ENCODE measurements around the gene LRFN2. TPM values are rescaled to one million over a fixed set of nuclear protein-coding genes. Genes with fewer than 3 reads are reported as not detected.

The LRFN2 gene
- total RNA-seq, 1 donor from 2014 or later: not detected

- ATAC-seq: no peak
- intact Hi-C loops (cut with micrococcal nuclease): no loop called here
- no peak for DNase-seq
Observed at GRCh38 chr6:40394381-40394780, 192.8 kb downstream of the LRFN2 start.

GRCh38 chr6:40393641-40394040, 193.5 kb downstream of the LRFN2 start:
- DNase-seq (no peak), ATAC-seq (no peak)
- intact Hi-C loops (cut with micrococcal nuclease): no loop called here

DNA sequence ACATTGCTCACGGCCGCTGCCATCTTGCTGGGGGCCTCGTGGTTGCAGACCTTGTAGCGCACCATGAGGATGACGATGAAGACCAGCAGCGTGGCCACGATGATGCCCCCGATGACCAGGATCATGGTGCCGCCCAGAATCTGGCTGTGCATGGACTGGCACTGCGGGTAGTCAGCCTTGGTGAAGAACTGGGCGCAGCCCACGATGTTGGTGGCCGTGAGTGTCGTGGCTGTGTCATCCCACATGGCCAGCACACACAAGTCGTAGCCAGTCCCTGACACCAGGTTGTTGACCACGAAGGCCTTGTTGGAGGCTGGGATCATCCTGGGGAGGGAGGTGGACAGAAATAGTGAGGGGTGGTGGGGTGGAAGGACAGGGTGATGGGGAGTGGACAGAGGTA, 194.6 kb downstream of the LRFN2 start:
- ATAC-seq (no peak), DNase-seq (no peak)
- intact Hi-C loops (cut with micrococcal nuclease): no loop called here

GRCh38 chr6:40391851-40392517, 195.2 kb downstream of the LRFN2 start:
- intact Hi-C loops (cut with micrococcal nuclease): no loop called here
- no peak for DNase-seq
- ATAC-seq: no peak

DNA sequence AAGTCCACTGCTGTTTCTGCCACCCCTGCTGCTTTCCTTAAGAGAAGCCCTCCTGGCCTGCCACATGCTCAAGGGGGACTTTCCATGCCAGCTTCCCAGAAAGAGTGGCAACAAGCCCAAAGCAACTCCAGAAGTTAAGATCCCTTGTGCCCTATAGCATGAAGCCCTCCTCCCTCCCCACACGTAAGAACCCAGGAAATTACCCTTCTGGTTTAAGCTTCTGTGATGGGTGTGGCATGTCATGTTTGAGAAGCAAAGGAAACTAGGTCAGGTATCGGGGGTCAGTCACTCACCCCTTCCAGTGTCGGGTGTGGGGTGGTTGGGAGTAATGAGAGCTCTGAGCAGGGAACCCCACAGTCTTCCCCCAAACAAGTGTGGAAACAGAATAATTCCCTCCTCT, 196.1 kb downstream of the LRFN2 start:
- no peak for ATAC-seq
- DNase-seq: no peak
- intact Hi-C loops (cut with micrococcal nuclease): no loop called here

DNA sequence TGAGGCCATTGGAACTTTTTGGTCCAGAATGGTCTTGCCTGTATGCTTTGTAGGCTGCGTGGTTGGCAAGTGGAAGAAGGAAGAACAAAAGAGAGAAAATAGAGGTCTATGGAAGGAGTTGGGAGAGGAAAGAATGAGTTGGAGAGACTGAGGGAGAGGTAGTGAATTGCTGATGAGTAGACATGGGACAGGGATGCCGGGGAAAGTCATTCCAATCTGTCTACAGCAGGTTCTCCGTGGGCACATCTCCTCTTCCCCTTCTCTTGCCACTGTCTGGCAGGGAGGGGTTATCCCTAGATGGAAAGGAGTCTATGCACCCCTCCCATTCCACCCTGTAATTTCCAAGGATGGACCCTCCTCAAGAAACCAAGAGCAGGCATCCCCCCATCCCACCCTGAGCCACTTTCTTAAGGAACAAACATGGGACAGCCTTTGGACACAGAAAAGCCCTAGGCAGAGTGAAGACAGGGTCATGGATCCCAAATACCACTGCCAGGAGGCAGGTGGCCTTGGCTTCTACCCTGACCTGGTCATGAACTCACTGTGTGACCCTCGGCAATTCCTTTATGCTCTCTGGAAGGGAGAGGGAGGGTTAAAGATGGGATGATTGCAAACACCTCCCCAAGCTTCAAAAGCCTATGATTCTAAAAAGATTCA, 196.9 kb downstream of the LRFN2 start:
- DNase-seq: no peak
- ATAC-seq: no peak
- intact Hi-C loops (cut with micrococcal nuclease): no loop called here

DNA sequence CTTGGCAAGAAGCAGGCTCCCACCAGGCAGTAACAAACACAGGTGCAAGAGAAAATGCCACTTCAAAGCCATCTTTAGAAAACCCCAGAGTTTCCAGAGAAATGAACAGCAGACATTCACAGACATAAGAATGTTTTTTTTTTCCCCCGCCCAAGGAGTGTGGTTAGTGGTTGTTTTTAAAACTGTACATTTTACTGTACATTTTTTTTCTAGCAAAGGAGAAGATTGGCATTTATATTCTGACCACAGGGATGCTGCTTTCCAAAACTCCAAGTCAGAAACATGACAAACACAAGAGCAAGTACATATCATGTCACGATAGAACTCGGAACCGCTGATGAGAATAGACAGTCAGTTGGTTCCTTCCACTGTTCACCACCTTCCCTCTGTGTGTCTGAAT, 197.9 kb downstream of the LRFN2 start:
- DNase-seq (no peak), ATAC-seq (no peak)
- intact Hi-C loops (cut with micrococcal nuclease): no loop called here

DNA sequence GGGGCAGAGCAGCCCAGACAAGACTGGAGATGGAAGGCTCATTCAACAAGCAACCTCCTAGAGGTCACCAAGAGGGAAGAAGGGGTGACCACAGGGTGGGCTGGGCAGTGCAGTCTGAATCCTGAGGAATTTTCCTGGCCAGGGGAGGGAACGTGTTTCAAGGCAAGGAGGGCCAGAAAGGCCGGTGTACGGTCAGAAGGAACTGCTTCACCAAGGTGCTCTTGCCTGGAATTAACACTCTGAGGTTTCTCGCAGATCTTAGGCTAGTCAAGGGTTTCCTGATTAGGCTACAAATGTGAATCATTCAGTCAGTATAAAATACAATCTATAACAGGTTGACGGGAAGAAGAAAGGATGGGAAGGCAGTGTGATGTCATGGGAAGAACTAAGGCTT, 199.3 kb downstream of the LRFN2 start:
- intact Hi-C loops (cut with micrococcal nuclease): no loop called here
- ATAC-seq: no peak
- no peak for DNase-seq

DNA sequence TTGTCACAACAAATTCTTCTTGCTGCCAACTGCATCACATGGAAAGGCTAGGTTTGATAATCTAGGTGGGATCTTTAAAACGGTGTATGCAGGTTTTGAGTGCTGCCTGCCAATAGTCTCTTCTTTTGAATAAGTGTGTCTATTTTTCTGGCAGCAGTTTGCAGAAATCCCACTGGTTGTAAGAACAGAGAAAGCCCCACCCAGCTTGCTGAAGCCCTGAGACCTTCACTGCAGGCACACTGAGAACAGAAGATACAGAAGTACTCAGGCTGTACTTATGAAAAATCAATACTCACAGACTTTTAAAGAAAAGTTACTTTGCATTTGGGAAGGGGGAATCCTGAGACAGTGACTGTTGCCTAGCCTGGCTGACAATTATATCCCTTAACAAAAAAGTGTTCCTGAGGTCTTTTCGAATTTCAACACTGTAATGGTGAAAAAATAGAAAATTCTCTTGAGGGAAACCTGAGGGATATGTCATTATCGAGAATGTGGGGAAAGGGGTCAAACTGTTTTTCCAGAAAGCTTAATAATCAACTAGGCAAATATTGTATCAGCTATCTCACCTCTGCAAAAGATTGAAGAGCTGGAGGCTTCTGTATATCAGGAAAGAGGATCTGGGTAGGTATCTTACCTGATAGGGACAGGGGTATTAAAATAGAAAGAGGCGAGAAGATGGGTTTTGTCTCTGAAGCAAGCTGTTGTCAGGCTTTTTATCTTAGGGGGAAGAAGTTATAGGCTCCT, 199.9 kb downstream of the LRFN2 start:
- ATAC-seq (no peak), DNase-seq (no peak)
- intact Hi-C loops (cut with micrococcal nuclease): no loop called here

- ATAC-seq: no peak
- intact Hi-C loops (cut with micrococcal nuclease): no loop called here
- DNase-seq: no peak
Observed at GRCh38 chr6:40386200-40386599, 201.0 kb downstream of the LRFN2 start.

- intact Hi-C loops (cut with micrococcal nuclease): no loop called here
- DNase-seq: no peak
- peak; percentile 21 for ATAC-seq
Observed at GRCh38 chr6:40383348-40384115, 203.6 kb downstream of the LRFN2 start.

GRCh38 chr6:40380271-40380670, 206.9 kb downstream of the LRFN2 start:
- DNase-seq (no peak), ATAC-seq (no peak)
- intact Hi-C loops (cut with micrococcal nuclease): no loop called here

DNA sequence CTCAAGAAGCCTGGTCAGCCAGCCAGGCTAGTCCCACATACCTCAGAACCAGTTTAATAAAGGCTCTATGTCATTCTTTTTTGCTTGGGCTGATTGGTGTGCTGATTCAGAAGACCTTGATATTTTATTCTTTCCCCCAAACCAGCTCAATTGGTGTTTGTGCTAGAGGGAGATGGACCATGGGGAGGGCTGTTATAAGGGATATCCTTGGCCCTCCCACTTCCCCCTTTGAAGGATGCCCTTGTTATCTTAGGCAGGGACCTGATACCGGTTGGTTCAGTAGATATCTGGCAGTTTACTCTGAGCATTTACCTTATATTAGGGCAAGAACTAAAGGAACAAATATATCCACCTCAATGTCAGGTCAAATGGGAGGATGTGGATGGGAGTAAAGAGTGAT, 207.4 kb downstream of the LRFN2 start:
- DNase-seq: no peak
- no peak for ATAC-seq
- intact Hi-C loops (cut with micrococcal nuclease): no loop called here

- intact Hi-C loops (cut with micrococcal nuclease): no loop called here
- ATAC-seq: no peak
- DNase-seq: no peak
Observed at GRCh38 chr6:40378725-40379074, 208.5 kb downstream of the LRFN2 start.

DNA sequence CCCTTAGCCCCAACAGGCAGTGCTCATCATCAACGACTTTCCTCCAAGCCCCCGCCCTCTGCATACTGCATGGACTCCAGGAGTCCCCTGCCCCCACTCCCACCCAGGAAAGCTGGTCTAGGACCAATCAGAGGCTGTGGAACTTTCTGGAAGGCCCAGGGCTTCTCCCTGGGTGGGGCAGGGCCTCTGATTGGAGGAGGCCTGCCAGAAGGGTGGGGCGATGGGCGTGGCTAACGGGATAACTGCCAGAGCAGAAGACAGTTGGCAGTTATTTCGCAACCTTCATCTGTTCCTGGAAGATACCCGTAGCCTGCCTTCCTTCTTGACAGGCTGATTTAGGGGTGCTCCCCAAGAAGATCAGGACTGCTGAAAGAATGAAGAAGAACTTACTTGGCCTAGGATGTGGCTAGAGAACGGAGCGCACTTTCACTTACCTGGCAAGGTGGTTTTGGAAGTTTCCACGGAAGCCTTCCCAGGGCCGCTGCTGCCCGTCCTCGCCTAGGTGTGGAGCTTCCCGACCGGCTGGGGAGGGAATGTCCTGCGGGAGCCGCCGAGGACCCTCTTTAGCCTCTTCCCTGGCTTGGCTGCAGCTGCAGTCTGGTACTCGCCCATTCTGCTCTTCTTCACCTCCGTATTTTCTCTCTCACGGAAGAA, 209.0 kb downstream of the LRFN2 start:
- intact Hi-C loops (cut with micrococcal nuclease): no loop called here
- ATAC-seq: no peak

DNA sequence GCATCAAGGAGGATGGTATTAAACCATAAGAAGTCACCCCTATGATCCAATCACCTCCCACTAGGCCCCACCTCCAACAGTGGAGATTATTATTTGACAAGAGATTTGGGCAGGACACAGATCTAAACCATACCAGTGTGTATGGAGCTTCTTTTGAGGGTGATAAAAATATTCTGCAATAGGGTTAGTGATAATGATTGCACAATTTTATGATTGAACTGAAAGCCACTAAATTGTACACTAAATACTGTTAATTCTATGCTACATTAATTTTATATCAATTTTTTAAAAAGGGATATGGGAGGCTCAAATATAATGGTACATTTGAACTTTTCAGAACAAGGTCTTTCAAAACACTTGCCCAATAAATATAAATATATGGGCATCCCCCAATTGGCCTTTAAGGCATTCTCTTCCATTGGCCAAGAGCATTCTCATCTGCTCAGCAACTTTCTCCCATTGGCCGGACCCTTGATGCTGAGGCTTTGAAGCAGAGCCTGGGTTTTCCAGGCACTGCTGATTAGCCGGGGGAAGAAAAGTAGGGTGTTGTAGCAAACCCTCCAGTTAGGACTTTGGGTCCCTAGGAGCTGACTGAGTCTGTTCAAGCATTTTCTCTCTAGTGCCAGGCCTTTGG, 209.9 kb downstream of the LRFN2 start:
- no peak for DNase-seq
- no peak for ATAC-seq
- intact Hi-C loops (cut with micrococcal nuclease): no loop called here

More for the DNA sequence above, 209.0 kb downstream of the LRFN2 start:
- no peak for DNase-seq

DNA sequence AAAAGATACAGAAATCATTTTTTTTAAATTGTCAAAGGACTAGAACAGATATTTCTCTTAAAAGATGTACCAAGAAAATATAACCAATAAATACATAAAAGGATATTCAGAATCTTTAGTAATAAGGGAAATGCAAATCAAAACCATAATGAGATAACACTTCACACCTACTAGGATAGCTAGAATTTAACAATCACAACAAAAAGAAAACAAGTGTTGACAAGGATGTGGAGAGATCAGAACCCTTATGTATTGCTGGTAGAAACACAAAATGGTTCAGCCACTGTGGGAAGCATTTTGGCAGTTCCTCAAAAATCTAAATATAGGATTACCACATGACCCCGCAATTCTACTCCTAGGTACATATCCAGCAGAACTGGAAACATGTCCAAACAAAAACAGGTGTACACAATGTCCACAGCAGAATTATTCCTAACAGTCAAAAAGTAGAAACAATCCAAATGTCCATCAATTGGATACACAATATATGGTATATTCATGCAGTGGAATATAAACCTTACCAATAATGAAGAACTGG, 211.0 kb downstream of the LRFN2 start:
- DNase-seq: no peak
- ATAC-seq: peak; percentile 60
- intact Hi-C loops (cut with micrococcal nuclease): no loop called here

DNA sequence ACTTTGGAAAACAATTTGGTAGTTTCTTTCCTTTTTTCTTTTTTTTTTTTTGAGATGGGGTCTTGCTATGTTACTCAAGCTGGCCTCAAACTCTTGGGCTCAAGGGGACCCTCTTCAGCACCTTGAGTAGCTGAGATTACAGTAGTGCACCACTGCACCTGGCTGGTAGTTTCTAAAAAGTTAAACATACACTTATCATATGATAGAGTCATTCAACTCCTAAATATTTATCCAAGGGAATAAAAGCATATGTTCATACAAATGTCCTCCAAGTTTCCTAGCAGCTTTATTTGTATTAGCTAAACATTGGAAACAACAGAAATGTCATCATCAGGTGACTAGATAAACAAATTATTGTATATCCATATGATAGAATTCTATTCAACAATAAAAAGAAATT, 213.9 kb downstream of the LRFN2 start:
- intact Hi-C loops (cut with micrococcal nuclease): no loop called here
- no peak for ATAC-seq
- DNase-seq: no peak

DNA sequence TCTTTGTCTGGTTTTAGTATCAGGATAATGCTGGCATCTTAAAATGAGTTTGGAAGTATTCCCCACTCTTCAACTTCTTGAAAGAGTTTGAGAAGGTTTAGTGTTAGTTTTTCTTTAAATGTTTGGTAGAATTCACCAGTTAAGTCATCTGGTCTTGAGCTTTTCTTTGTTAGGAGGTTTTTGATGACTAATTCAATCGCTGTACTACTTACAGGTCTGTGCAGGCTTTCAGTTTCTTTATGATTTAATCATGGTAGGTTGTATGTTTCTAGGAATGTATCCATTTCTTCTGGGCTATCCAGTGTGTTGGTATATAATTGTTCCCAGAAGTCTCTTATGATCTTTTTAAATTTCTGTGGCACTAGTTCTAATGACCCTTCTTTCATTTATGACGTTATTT, 215.5 kb downstream of the LRFN2 start:
- no peak for ATAC-seq
- DNase-seq: no peak
- intact Hi-C loops (cut with micrococcal nuclease): no loop called here

Measured in left ventricle myocardium superior (tissue), 1 donor.